SK-N-MC (cell line): ENCODE results near the gene SMAD3.
A peak's percentile ranks its signal among the peaks of the same experiment; 100 is the strongest.

Source experiments
- DNase-seq: peaks from one replicate; pipeline ENCODE4 v3.0.0-alpha.2; 2011; ENCODE audit warnings: low read depth, low spot score
- H3K27ac ChIP-seq: fragments of 200-600 bp; sonication (generic); 2 replicates; pipeline ENCODE4 v1.5.1; 2016; ENCODE audit warnings: mixed run types
- H3K36me3 ChIP-seq: fragments of 200-600 bp; sonication (generic); 2 replicates; pipeline ENCODE4 v1.6.1; 2017; ENCODE audit warnings: antibody characterized with exemption, low read length, mixed read lengths; ENCODE audit not compliant: insufficient read depth
- H3K4me3 ChIP-seq: fragments of 200-600 bp; sonication (generic); 2 replicates; pipeline ENCODE4 v1.5.1; 2016
- H3K9ac ChIP-seq: fragments of 200-600 bp; sonication (generic); 2 replicates; pipeline ENCODE4 v1.8.0; 2017; ENCODE audit warnings: mixed run types, mixed read lengths; ENCODE audit not compliant: insufficient read length
- H3K9me3 ChIP-seq: fragments of 200-600 bp; sonication (generic); 2 replicates; pipeline ENCODE4 v1.6.1; 2017; ENCODE audit warnings: low read depth, mild to moderate bottlenecking, antibody characterized with exemption, low read length, moderate library complexity, mixed read lengths
- EZH2 ChIP-seq: fragments of 200-600 bp; sonication (generic); IDR thresholded peaks from one replicate; pipeline ENCODE4 v1.6.1; 2017; ENCODE audit warnings: antibody characterized with exemption
- FOXP2 ChIP-seq: optimal IDR thresholded peaks from 2 replicates; pipeline ENCODE3; 2011; ENCODE audit warnings: mild to moderate bottlenecking, moderate library complexity; ENCODE audit not compliant: insufficient read depth; ENCODE audit errors: extremely low read length, control extremely low read depth
- POLR2AphosphoS5 ChIP-seq: IDR thresholded peaks from 2 replicates; pipeline ENCODE4 v1.6.1; 2012; ENCODE audit warnings: mild to moderate bottlenecking, low read depth, low read length, borderline replicate concordance

SMAD3 gene

GRCh38 chr15:67170143-67170925, 104.9 kb downstream of the SMAD3 start:
- H3K9ac ChIP-seq = no peak overlapping the region
- H3K36me3 ChIP-seq = peaks cover 24% of the 10 kb centered on the region; the same call in 1 of the 2 replicates
- H3K27ac ChIP-seq = no peak overlapping the region
- H3K9me3 ChIP-seq = no peaks in the 10 kb centered on the region
- TF ChIP-seq POLR2AphosphoS5 (no peak), FOXP2 (no peak), EZH2 (no peak)
- no peak overlapping the region for H3K4me3 ChIP-seq
- no peak for DNase-seq

GRCh38 chr15:67171471-67171870, 106.1 kb downstream of the SMAD3 start:
- TF ChIP-seq POLR2AphosphoS5 = no peak
- no peak for TF ChIP-seq FOXP2
- TF ChIP-seq EZH2 = no peak
- DNase-seq = no peak
- Histone ChIP-seq H3K9ac (no peak overlapping the region), H3K36me3 (peaks cover 24% of the 10 kb centered on the region; the same call in 1 of the 2 replicates), H3K27ac (no peak overlapping the region), H3K4me3 (no peak overlapping the region), H3K9me3 (no peaks in the 10 kb centered on the region)

GRCh38 chr15:67172172-67172571, 106.8 kb downstream of the SMAD3 start:
- Histone ChIP-seq H3K4me3 (no peak overlapping the region), H3K36me3 (peaks cover 22% of the 10 kb centered on the region; the same call in 1 of the 2 replicates), H3K9me3 (no peaks in the 10 kb centered on the region), H3K9ac (no peak overlapping the region), H3K27ac (no peak overlapping the region)
- no peak for DNase-seq
- TF ChIP-seq EZH2 (no peak), POLR2AphosphoS5 (no peak), FOXP2 (no peak)

GRCh38 chr15:67173005-67173404, 107.6 kb downstream of the SMAD3 start:
- peaks cover 20% of the 10 kb centered on the region; the same call in 1 of the 2 replicates for H3K36me3 ChIP-seq
- H3K27ac ChIP-seq = no peak overlapping the region
- no peak for DNase-seq
- TF ChIP-seq FOXP2 (no peak), POLR2AphosphoS5 (no peak), EZH2 (no peak)
- no peaks in the 10 kb centered on the region for H3K9me3 ChIP-seq
- H3K4me3 ChIP-seq = no peak overlapping the region
- H3K9ac ChIP-seq = no peak overlapping the region

GRCh38 chr15:67173786-67174185, 108.4 kb downstream of the SMAD3 start:
- H3K27ac ChIP-seq = no peak overlapping the region

GRCh38 chr15:67174446-67174845, 109.0 kb downstream of the SMAD3 start:
- TF ChIP-seq FOXP2 (no peak), EZH2 (no peak), POLR2AphosphoS5 (no peak)
- no peak overlapping the region for H3K9ac ChIP-seq
- DNase-seq = no peak
- H3K36me3 ChIP-seq = peaks cover 15% of the 10 kb centered on the region; the same call in 1 of the 2 replicates
- H3K4me3 ChIP-seq = no peak overlapping the region
- no peak overlapping the region for H3K27ac ChIP-seq
- no peaks in the 10 kb centered on the region for H3K9me3 ChIP-seq

More at GRCh38 chr15:67173786-67174185, 108.4 kb downstream of the SMAD3 start:
- no peak overlapping the region for H3K4me3 ChIP-seq
- H3K36me3 ChIP-seq = peaks cover 19% of the 10 kb centered on the region; the same call in 1 of the 2 replicates
- DNase-seq = no peak
- H3K9ac ChIP-seq = no peak overlapping the region
- TF ChIP-seq POLR2AphosphoS5 (no peak), FOXP2 (no peak), EZH2 (no peak)
- no peaks in the 10 kb centered on the region for H3K9me3 ChIP-seq

- Histone ChIP-seq H3K36me3 (peaks cover 13% of the 10 kb centered on the region; the same call in 1 of the 2 replicates), H3K4me3 (no peak overlapping the region), H3K27ac (peak overlapping the region; percentile 65), H3K9me3 (no peaks in the 10 kb centered on the region), H3K9ac (no peak overlapping the region)
- no peak for DNase-seq
- TF ChIP-seq FOXP2 (no peak), POLR2AphosphoS5 (no peak), EZH2 (no peak)
Measured at GRCh38 chr15:67174864-67175573, 109.6 kb downstream of the SMAD3 start.

- DNase-seq = no peak
- Histone ChIP-seq H3K9ac (no peak overlapping the region), H3K9me3 (no peaks in the 10 kb centered on the region), H3K4me3 (peak overlapping the region; percentile 51), H3K27ac (peak overlapping the region; percentile 65), H3K36me3 (peaks cover 10% of the 10 kb centered on the region; the same call in 1 of the 2 replicates)
- no peak for TF ChIP-seq FOXP2
- TF ChIP-seq POLR2AphosphoS5 = no peak
- no peak for TF ChIP-seq EZH2
Measured at GRCh38 chr15:67175643-67176071, 110.3 kb downstream of the SMAD3 start.
